Activated CD4-positive, CD25-positive, alpha-beta regulatory T cell treated with anti-CD3 and anti-CD28 coated beads, Interleukin-2, amount 50 U/mL, for 16 hours (primary cell): ENCODE measurements around the gene NSL1.

Experiments used
- DNase-seq: peaks from one replicate; pipeline ENCODE4 v3.0.0-alpha.2; 2020; ENCODE audit warnings: low read depth, low spot score

The NSL1 gene

GRCh38 chr1:212685429-212685828 lies 106.1 kb downstream of the NSL1 start:
- DNase-seq, result no peak

GRCh38 chr1:212684521-212685090 lies 107.0 kb downstream of the NSL1 start:
- no peak for DNase-seq

- DNase-seq, result no peak
These were observed 107.5 kb downstream of the NSL1 start for GRCh38 chr1:212684076-212684475.

- no peak for DNase-seq
These were observed 108.2 kb downstream of the NSL1 start for GRCh38 chr1:212683357-212683722.

- DNase-seq, result no peak
These were observed 110.7 kb downstream of the NSL1 start for GRCh38 chr1:212680680-212681389.

GRCh38 chr1:212678456-212679410 lies 112.8 kb downstream of the NSL1 start:
- no peak for DNase-seq

- DNase-seq, result no peak
These were observed 114.0 kb downstream of the NSL1 start for GRCh38 chr1:212677573-212677972.

- DNase-seq, result no peak
These were observed 114.4 kb downstream of the NSL1 start for GRCh38 chr1:212677136-212677535.
